Right atrium auricular region (tissue), 2 donors: ENCODE results near the gene UGT1A10. TPM values are rescaled to one million over a fixed set of nuclear protein-coding genes. Genes with fewer than 3 reads are reported as not detected.

Source experiments
- DNase-seq: peaks from one replicate; pipeline ENCODE4 v3.0.0-alpha.2; 2019; ENCODE audit warnings: low spot score
- H3K27ac ChIP-seq, 2 donors: fragments of 200-600 bp; sonication (generic); 1 replicate in 1 of 2; 2 replicates in 1 of 2; pipeline ENCODE4 v1.5.1; 2016 to 2019
- H3K27me3 ChIP-seq, 2 donors: fragments of 200-600 bp; sonication (generic); one replicate each; pipeline versions ENCODE4 v1.5.1 to v1.6.0; 2017 to 2019
- H3K36me3 ChIP-seq: fragments of 200-600 bp; sonication (generic); one replicate; pipeline ENCODE4 v1.5.1; 2016
- H3K4me1 ChIP-seq, 2 donors: fragments of 200-600 bp; sonication (generic); one replicate each; pipeline versions ENCODE4 v1.5.1 to v1.6.0; 2017 to 2019
- H3K4me3 ChIP-seq, 2 donors: fragments of 200-600 bp; sonication (generic); 1 replicate in 1 of 2; 2 replicates in 1 of 2; pipeline ENCODE4 v1.5.1; 2017 to 2019; ENCODE audit warnings: mild to moderate bottlenecking in 1 of 2, moderate library complexity in 1 of 2
- H3K9me3 ChIP-seq, 2 donors: fragments of 200-600 bp; sonication (generic); one replicate each; pipeline ENCODE4 v1.5.1; 2019
- CTCF ChIP-seq, 2 donors: fragments of 200-600 bp; sonication (generic); IDR thresholded peaks; one replicate each; pipeline ENCODE4 v1.5.1; 2019; ENCODE audit warnings: antibody characterized with exemption in 2 of 2
- total RNA-seq, 2 donors: library from RNA; depleted of rRNA; stranded (reverse); fragments of >200 nt; gene quantifications; one replicate each; pipeline ENCODE4 v1.1.0, GENCODE V29; 2016

Gene UGT1A10
- total RNA-seq, 2 donors from 2014 or later: not detected

DNA sequence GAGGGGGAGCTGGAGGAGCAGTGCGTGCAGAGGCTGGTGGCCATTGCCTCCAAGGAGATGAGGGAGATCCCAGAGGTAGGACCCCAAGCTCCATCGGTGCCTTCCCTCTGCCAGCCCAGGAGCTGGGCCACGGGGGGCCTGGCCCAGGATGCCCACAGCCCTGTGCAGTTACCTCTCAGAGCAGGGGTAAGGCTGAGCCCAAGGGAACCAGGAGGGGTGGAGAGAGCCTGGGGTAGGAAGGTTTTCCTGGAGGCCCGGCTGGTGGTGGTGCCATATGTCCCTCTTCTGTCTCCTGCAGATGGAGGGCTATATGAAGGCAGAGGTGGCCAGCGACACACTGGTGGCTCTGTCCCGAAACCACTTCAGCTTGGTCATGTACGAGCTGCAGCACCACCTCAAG, 153.3 kb downstream of the UGT1A10 start:
- no peak overlapping the region for H3K4me3 ChIP-seq
- no peak for TF ChIP-seq CTCF (IDR thresholded peaks at IDR 0.05)
- no peaks in the 10 kb centered on the region for H3K4me1 ChIP-seq

DNA sequence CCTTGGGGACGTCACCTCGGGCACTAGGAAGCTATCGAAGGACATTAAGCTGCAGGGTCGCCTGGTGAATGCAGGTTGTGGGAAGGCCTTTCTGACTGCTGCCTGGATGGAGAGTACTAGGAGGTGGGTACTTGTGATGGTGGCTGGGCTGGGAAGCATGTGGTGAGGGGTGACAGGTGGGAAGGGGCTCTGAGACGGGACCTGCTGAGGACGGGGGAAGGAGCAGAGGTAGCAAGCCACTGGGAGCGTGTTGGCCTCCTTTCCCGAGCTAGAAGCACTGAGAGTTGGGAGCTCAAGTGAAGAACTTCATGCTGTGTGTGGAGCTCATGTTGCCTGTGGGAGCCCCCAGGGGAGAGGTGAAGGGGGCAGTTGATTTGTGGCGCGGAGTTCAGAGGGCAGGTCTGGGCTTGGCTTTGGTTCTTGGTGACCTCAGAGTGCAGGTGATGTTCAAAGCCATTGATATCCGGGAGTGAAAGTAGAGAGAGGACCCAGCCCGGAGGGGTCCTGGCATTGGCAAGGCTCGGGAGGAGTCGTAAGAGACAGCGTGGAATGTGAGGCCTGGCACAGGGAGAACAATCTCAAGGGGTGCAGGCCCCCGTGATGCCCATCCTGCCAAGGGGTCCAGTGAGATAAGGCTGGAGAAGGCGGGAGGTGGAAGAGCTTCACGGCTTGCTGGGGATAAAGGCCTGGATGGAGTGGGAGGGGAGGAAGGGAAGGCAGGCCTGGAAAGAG, 155.1 kb downstream of the UGT1A10 start:
- TF ChIP-seq CTCF (IDR thresholded peaks at IDR 0.05): no peak
- Histone ChIP-seq H3K27me3 (no peaks in the 10 kb centered on the region), H3K4me3 (no peak overlapping the region), H3K36me3 (no peaks in the 10 kb centered on the region), H3K27ac (no peak overlapping the region), H3K4me1 (no peaks in the 10 kb centered on the region), H3K9me3 (no peaks in the 10 kb centered on the region)
- DNase-seq: no peak

More for the DNA sequence above, 153.3 kb downstream of the UGT1A10 start:
- H3K36me3 ChIP-seq: no peaks in the 10 kb centered on the region
- H3K27me3 ChIP-seq: no peaks in the 10 kb centered on the region
- no peak overlapping the region for H3K27ac ChIP-seq
- no peaks in the 10 kb centered on the region for H3K9me3 ChIP-seq
- peak; percentile 53 for DNase-seq

DNA sequence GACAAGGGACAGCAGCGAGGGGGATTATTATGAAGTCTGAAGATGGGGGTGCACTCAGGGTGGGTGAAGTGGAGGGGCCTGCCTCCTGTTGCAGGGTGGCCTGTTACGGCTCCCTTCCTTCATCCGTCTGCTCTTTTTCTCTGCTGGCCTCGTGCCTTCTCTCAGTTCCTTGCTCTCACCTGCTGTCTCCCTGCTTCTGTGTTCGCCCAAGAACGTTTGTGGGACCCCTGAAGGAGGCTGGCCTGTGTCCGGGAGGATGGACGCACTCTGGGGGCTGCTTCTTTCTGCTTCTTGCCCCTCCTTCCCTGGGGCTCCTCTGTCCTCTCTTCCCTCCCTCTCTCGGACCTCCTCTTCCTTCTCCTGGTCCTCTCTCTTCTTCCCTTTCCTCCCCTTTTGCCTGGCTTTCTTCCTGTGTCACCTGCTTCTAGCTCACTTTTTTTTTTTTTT, 155.7 kb downstream of the UGT1A10 start:
- H3K4me1 ChIP-seq: no peaks in the 10 kb centered on the region
- no peak overlapping the region for H3K4me3 ChIP-seq
- H3K36me3 ChIP-seq: no peaks in the 10 kb centered on the region
- no peak overlapping the region for H3K27ac ChIP-seq
- DNase-seq: no peak
- TF ChIP-seq CTCF (IDR thresholded peaks at IDR 0.05): no peak
- no peaks in the 10 kb centered on the region for H3K9me3 ChIP-seq
- H3K27me3 ChIP-seq: no peaks in the 10 kb centered on the region

GRCh38 chr2:233792720-233793119, 156.5 kb downstream of the UGT1A10 start:
- no peaks in the 10 kb centered on the region for H3K27me3 ChIP-seq
- no peaks in the 10 kb centered on the region for H3K4me1 ChIP-seq
- no peak overlapping the region for H3K27ac ChIP-seq
- no peak overlapping the region for H3K4me3 ChIP-seq
- no peaks in the 10 kb centered on the region for H3K36me3 ChIP-seq
- H3K9me3 ChIP-seq: no peaks in the 10 kb centered on the region
- TF ChIP-seq CTCF (IDR thresholded peaks at IDR 0.05): no peak
- DNase-seq: no peak

DNA sequence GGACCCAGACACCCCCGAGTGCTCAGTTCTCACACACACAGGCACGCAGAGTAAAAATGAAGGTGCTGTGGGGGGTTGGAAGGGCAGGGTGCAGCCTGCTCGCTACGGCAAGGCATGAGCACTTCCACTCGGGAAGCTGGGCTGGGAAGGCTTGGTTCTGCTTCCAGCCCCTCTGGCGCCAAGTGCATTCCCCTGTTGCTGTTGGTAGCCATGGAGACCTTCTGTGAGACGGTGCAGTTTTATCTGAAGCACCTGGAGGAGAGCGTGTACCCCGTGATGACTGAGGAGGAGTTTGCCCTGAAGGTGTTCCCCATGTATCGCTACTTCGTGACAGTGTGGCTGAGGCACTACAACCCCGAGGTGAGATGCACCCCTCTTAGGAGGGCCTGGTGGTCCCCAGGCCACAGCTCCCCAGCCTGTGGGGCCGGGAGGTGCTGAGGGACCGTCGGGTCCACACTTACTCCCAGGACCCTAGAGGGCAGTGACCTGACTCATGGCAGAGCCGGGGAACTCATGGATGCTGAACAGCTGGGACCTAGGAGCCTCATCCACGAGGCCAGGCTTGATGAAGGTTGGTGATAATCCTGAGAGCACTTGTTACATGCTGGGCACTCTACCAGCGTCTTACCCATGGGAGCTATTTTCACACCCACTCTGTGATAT, 157.3 kb downstream of the UGT1A10 start:
- no peaks in the 10 kb centered on the region for H3K36me3 ChIP-seq
- H3K27me3 ChIP-seq: no peaks in the 10 kb centered on the region
- H3K4me3 ChIP-seq: no peak overlapping the region
- H3K27ac ChIP-seq: no peak overlapping the region
- H3K9me3 ChIP-seq: no peaks in the 10 kb centered on the region
- H3K4me1 ChIP-seq: no peaks in the 10 kb centered on the region
- DNase-seq: no peak
- no peak for TF ChIP-seq CTCF (IDR thresholded peaks at IDR 0.05)
